PFSK-1 (cell line): ENCODE measurements around the gene PCDHAC1.

Experiments used
- REST ChIP-seq, 2 experiments: IDR thresholded peaks; 2 replicates each; pipeline versions ENCODE4 v1.6.1 to v1.8.0; 2011 to 2012; ENCODE audit warnings: low read depth in 2 of 2, low read length in 2 of 2, control low read depth in 1 of 2, inconsistent platforms in 1 of 2, mild to moderate bottlenecking in 1 of 2, moderate library complexity in 1 of 2; ENCODE audit not compliant: insufficient read depth in 1 of 2
- SIN3A ChIP-seq: IDR thresholded peaks from 2 replicates; pipeline ENCODE4 v1.6.1; 2012; ENCODE audit warnings: mild to moderate bottlenecking, low read length, moderate library complexity, borderline replicate concordance; ENCODE audit not compliant: insufficient read depth

DNA sequence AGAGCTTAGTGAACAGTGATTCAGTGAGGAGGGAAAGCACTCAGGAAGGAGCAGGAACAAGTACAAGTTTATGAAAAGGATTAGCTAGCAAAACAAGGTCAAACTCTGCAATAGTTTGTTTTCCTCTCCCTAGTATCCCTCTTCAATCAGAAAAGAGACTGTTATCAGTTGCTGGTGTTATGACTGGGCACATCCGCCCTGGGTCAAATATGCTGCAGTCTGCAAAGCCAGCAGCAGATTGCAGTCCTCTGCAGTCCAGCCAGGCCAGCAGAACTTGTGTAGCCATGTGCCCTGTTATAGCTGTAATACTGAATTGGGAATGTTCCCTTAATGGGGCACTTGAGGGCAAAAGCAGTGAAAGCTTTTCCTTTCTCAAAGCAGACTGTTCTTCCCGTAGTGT, 52.2 kb downstream of the PCDHAC1 start:
- no peak for TF ChIP-seq SIN3A
- no peak for TF ChIP-seq REST (IDR thresholded peaks at IDR 0.05; ENCODE audit: insufficient read depth in 1 of 2, low read depth in 2 of 2, low read length in 2 of 2)
